ENCODE results near the gene DOCK2.
"Not testable (repeated sequence)": the region's sequence is repeated elsewhere in the genome, so short reads cannot be mapped to it uniquely, and the experiment has no call there.

The DOCK2 gene

DNA sequence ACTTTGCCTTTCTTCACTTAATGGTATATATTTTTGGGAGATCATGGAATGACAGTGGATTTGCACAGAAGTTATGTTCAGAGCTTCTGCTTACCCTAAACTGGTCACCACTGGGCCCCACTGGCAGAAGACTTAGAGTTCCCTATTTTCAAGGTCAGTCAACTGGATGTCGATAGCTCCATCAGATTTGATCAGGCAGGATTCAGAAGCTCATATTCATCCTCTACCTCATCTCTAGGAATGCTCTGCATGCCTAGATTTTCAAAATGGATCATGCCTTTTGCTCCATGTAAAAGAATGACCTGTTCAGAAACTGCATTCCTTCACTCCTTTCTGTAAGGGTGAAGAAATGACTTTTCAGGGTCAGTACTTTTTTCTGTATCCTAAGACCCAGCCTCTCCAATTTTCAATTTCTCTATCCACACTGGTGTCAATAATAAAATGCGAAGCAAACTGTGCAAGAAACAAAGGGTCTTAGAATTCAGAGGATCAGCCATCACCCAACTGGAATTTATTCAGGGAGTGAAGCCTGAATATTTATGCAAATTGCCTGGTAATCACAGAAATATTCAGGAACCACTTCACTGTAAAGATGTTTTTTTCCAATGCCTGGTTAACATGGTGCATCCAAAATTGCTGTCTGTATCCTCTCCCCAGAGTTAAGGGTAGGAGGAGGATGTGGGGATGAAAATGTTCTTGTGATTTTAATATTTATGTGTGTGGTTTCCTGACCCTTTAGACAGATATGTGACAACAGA lies 125.4 kb downstream of the DOCK2 start:
- no peak for DNase-seq

DNA sequence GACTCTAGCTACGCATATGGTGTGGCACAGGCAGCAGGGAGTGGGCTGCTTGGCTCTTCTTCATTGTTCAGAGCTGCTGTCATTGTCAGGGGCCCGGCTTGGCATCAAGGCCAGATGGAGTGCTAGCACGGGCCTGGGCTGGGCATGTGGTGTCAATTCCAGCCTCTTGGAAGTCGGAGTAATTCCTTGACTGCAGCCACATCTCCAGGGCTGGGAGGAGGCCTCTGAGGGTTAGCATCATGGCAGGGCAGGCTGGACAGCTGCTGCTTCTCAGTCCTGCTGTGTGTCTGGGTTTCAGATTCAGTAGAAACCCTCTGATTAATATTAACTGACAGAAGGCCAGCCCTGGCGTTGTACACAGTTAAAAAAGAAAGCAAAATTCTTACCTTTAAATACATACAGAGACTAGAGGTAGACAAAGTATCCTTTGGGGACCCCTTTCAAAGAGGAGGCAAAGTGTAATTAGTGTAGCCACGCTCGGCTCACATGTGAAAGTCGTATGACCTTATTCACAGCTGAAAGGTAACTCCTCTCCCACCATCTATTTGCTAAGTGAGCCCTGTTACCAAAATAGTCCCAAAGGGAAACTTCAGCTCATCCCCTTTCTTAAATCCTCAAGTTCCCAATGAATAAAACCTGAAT lies 126.4 kb downstream of the DOCK2 start:
- DNase-seq: no peak

DNA sequence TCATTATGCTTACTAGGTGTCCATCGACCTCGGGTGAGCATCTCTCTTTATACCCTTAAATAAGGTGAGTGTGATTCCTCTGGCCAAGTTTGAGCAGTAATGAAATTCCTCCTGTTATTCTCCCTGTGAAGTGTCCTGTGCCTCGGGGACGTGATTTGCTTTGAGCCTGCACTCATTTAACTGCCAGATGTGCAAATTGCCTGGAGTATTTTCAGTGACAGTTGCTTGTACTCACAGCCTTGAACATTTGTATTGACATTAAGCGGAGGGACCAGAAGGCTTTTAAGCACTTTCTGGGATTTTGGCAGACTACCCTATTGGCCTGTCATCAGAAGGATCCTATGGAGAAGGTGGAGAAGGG lies 126.9 kb downstream of the DOCK2 start:
- no peak for DNase-seq

DNA sequence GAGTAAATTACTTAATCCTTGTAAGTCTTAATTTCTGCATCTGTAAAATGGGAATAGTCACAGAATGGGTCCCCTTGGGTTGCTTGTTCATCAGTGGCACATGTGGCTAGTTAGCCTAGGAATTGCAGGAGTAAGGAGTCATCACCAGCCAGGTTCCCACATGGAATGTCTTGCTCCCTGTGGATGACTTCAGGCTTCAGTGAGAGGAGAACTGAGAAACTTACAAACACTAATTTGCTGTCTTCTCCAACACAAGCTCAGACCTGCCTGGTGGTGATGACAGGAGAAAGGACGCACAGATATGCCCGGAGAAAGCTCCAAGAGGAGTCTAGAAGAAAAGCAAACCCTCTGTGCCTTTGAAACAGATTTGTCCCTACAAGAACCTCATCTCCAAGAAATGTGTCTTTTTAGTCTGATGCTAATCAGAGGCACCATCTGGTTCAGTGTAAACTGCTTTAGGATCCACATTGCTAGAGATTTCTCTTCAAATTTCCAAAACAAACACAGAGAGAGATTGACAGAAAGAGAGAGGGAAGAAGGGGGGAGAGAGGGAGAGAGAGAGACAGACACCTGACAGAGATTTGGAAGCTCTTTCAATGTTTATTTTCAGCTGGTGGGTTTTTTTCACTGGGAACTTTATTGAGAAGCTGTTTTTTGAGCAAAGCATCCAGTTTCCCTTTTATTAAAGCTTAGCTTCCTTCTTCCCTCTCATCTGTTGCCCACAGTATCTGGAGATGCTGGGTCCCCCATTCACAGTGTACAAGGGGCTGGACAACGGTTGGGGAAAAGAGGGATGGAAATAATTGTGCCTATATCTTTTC lies 128.3 kb downstream of the DOCK2 start:
- DNase-seq: no peak

DNA sequence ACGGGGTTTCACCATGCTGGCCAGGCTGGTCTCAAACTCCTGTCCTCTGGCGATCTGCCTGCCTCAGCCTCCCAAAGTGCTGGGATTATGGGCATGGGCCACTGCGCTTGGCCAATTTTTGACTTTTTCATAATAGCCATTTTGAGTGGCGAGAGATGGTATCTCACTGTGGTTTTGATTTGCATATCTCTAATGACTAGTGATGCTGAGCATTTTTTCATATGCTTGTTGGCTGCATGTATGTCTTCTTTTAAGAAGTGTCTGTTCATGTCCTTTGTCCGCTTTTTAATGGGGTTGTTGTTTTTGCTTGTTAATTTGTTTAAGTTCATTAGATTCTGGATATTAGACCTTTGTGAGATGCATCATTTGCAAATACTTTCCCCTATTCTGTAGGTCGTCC lies 129.9 kb downstream of the DOCK2 start:
- DNase-seq: not testable (repeated sequence)

DNA sequence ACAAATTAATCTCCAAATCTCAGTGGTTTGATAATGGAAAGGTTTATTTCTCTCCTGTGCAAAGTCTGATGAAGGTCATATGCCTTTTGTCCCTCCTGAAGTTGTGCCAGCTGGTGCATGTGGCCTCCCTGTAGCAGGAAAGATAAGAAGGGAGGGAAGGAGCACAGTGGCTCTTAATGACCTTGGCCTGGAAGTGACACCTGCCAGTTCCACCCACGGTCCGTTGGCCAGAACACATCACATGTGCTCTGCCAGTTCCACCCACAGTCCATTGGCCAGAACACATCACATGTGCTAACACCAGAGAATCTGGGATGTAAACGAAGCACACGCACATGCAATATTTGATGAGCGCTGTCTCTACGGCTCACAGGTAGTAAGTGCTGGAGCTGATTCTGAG lies 130.9 kb downstream of the DOCK2 start:
- DNase-seq: no peak

DNA sequence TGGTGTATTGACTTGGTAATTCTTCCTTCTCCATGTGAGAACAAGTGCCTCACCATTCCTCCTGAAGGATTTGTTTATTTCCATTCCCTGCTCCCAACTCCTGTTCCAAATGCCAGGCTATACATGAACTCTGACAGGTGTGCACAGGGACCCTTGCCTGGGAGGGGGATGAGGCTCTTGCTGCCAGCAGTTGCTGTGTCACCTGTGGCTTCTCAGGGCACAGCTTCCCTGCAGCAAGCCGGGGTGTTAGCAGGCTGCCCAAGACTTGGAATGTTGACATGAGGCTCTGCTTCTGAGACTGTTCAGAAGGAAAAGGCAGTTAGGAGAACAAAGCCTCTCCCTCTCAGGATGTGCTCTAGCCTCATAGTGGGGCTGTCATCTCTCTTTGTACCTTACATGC lies 131.3 kb downstream of the DOCK2 start:
- no peak for DNase-seq

DNA sequence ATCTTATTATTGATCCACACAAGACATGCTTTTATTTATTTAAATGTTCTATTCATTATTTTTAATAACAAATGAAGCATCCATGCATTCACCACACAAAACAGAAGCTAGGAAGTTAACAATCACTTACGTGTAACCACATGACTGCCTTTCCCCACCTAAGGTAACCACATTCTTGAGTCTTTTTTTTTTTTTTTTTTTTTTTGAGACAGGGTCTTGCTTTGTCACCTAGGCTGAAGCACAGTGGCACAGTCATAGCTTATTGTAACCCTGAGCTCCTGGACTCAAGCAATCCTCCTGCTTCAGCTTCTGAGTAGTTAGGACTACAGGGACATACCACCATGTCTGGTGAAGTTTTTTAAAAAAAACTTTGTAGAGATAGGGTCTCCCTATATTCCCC lies 133.0 kb downstream of the DOCK2 start:
- DNase-seq: no peak

DNA sequence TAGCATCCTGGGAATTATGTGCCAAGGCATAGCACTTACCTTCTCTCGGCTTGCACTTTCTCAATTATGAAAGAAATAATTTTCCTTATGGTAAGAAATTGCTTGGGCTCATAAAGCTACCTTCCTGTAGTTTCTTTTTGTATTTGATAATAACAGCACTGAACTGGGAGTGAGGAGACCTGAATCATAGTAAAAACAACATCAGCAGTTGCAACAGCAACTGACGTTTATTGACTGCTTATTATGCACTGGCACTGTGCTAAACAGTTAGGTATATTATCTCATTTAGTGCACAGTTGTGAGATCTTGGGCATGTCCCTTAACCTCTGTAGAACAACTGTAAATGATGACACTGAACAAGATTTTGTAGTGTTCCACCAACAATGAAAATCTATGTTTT lies 135.2 kb downstream of the DOCK2 start:
- DNase-seq: no peak

DNA sequence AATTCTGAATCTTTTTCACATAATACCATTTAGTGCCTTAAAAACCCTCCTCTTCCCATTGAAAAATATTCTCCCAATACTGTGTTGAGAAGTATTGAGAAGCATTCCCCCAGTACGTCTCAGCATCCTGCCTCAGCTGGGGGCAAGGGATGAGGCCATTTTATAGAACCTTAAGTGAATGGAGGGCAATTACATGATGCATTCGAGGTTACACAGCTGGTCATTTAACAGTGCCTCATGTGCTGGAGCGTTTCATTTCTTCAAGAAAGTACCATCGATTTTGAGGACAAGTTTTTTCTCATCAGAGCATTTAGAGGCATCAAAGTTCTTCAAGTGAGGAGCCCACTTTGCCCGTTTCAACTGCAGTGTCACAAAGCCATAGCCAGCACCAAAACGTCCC lies 135.6 kb downstream of the DOCK2 start:
- DNase-seq: no peak

DNA sequence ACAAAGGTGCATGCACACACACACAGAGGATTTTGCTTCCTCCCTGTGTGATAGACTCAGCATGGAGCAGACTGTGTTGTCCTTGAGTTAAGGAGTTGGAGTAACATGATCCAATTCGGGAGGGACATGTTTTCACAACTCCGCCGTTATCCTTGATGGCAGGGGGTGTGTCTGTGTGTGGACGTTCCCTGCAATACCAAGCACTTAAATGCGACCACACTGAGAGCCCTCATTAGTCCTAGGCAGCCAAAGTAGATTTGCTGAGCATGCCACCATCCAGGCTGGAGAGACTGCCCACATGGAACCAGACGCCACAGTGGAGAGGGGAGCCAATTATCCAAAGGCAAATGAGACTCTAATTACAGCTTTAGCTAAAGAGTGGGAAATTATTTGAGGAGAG lies 140.1 kb downstream of the DOCK2 start:
- DNase-seq: no peak

DNA sequence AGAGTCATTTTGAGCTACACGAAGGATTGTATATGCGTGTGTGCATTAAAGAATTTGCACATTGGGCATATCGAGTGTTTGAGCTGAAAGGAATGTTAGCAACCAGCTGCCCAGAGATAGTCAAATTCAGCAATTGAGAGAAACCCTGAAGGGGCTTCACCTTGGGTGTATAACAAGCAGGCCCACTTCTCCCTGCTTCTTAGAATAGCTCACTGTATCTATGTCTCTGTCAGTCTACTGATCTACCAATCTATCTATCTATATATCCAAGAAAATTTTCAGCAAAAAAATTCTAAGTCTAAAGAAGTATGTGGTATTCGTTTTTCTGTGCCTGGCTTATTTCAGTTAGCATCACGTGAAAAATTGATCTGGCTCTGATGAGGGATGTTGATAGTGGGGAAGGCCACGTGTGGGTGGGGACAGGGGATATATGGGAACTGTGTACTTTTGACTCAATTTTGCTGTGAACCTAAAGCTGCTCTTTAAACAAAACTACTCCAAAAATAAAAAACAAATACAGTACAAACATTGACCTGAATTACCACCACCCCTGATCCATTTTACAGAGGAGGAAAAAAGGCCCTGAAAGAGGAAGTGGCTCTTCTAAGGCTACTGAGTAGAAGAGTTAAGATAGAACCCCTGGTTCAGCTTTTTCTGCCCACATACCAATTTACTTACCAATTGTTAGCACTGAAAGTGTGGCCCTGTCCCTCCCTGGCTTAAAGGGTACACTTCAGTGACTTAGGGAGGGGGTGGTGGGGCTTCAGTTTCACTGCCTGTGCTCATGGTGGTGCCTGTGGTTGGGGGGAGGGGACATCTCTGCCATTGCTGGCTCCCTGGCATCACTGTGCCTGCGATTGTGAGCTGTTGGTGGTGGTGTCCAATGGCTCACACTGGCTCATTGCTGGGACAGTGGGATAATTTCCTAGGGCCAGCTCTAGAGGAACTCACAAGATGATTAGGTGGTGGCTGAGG lies 141.8 kb downstream of the DOCK2 start:
- DNase-seq: no peak

DNA sequence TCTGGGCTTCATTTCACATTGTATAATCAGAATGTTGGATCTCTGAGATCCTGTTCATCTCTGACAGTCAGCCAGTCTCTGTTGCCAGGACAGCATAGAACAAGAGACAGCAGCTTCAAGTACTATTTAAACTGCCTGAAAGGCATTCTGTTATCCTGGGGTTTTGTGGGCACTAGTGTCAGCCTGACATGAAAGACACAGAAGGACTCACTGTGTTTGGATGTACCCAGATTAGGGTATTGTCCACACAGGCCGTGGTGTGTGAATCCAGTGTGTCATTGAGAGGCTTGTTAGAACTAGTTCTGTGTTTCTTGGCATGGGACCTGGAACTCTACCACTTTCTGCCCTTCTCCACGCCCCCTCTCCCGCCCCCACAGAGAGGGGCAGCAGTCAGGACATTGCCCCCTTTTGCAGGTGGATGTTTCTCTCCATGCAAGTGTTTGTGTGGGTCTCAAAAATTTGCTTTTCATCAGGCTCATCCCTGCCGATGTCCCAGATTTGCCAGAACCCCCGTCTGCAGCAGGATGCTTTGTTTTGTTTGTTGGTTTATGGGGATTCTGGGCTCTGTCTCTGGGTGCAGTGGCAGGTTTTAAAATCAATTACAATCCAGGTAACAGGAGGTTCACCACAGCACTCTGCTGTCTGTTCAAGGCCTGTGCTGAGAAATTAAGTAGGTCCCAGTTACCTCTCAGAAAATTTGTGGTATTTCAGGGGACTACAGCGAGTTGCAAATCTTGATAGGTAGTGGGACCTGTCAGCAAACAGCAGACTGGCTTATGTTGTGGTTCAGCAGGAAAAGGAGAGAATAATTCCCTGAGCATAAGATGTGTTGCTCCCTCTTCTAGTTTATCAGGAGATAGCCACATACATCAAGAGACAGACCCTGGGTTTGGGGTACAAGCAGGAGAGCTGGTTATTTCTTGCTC lies 144.6 kb downstream of the DOCK2 start:
- no peak for DNase-seq

DNA sequence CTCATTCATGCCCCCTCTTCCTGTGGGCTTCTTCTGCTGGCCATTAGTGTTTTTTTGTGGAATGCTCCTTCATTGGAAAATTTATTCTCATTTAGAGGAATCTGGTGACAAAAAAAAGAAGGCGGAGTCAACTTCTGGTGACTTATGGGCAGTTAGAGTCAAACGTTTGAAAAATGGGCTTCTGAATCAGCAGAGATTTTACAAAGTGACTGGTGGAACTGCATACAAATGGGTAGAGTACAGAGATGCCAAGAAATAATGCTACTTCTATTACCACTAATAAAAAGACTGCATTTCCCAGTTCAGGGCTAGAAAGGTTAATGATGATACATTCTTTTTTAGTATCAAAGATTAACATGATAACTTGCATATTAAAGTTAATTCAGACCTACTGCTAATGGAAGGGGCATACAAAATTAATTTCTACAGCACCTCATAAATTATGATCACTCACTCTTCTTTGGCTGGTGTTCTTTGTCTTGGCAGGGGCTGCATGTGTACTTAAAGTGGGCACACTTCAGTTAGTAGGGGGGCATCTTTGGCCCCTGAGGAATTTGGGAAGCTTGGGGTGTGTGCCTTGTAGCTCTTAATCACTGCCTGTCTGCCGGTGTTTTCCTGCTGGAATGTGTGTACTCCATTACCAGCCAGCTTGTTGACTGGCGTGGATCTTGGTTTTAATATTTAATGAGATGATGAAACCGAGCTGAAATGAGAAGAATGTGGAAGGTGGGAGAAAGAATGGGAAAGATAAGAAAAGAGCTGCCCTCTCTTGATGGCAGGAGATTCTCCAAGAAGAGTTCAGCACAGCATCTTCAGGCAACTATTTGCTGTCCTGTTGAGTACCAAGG lies 148.9 kb downstream of the DOCK2 start:
- no peak for DNase-seq

DNA sequence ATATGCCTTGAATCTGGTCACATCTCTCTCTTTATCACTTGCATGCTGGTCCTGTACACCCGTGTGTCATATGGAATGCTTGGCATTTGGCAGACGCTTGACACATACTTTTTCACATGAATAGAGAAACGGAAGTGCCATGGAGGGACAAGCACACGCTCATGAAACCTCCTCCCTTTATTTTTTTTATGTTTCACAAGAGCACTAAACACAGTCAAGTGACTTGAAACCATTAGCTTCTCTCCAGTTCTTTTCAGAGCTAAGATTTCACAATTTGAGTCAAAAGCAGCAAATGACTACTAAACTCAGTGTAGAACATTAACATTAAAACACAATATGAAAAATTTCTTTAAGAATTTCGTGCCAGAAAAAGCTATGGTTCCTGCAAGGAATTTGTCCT lies 151.1 kb downstream of the DOCK2 start:
- DNase-seq: no peak

DNA sequence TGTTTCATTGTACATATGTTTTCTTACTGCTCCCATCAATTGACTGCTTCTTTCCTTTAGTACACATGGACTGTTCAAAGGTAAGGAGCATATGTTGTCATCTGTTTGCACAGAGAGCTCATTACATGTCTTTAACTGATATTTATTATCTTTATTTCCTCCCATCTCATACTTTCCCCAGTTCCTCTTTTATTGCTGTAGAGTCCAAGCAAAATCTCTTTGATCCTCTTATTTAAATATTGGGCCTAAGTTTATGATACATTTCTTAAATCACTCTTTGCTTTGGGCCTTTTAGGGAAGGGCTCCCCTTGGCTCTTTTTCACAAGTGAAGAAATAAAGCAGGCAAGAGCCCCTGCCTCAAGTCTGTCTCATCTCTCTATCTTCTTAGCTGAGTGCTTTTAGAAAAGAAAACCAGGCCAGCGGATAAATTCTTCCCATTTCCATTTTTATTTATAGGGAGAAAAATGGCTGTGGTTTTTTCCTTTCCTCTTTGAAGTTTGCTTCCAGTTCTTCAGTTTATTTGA lies 152.4 kb downstream of the DOCK2 start:
- no peak for DNase-seq

DNA sequence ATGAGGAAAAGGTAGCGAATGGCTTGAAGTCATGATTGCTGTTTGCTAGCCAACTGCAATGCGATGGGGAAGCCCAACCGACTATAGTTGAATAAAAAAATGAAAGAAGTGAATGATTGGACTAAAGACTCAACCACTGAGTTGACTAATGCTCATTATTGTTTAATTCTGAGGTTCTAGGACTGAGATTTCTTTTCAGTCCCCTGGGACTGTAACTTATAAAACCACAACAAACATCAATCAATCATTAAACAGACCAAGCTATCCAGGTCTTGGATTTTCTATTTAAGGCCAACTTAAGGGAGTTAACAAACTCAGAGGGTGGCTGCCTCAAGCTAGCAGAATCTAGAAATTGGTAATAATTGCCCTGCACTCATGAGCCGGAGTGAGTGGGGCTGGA lies 154.2 kb downstream of the DOCK2 start:
- no peak for DNase-seq

DNA sequence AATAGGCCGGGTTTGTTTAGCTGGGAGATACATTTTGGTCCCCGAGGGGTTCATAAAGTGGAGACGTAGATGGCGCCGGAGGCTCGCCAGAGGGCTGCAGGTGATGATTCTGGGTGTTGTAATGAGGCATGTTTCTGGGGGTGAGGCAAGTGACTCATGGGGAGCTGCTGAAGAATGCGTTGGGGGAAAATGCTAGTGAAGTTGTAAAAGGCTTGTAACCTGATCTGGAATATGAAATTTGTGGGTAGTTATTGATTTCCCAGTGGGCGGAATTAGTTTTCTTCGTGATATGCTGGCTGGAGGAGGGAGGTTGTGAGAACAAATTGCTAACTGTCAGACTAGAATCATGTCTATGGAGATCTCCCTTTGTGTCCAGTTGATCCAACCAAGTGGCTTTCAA lies 158.3 kb downstream of the DOCK2 start:
- no peak for DNase-seq

DNA sequence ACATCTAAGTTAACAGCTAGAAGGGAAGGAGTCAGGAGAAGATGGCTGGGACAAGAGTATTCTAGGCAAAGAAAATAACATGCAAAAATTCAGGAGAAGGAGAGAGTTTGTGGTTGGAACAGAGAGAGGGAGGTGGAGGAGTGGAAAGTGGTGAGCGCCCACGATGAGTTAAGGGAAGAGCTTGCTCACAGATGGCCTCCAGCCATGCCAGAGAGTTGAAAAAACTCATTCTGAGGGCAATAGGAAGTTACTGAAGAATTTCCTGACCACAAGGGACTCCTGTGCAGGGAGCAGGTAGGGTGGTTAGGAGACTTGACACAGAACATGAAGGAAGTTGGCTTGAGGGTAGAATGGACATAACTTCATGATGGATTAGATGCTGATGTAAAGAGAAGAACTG lies 159.7 kb downstream of the DOCK2 start:
- no peak for DNase-seq

DNA sequence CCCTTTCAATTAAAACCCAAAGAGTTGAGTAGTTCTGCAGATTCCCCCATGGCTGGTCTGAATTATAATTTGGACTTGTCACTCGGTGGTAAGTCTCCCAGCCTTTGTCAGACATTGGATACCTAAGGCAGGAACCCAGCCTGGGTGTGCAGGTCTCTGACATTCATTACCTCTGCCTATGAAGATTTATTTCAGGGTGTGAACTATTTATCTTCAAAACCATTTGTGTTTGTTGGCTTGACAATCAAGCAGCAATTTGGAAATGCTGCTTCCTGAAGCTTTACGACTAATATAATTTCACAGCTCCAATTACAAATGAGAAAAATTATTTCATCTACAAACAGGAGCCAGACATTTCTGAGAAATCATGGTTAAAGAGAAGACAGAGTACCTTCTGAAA lies 160.5 kb downstream of the DOCK2 start:
- no peak for DNase-seq

DNA sequence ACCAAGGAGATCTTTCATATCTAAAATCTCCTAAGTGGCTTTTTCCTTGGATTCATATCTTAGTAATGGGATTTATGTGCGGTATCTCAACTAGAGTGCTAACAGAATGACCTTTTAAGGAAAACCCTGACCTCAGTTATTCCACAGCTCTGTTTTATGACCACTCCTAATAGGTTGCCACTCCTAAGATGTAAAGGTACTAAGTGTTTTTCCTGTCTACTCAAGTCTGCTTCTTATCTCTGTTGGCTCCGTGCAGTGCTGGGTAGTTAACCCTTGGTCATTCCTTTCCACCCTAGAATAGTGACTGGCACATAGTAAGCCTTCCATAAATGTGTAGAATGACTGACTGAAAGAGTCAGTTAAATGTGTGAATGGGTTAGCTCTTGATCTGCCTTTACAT lies 161.4 kb downstream of the DOCK2 start:
- no peak for DNase-seq

Data from DMS153 (cell line).